Stimulated activated memory B cell treated with anti-CD40 and anti-IgM and Interleukin-4, amounts not matched to agents 10 μg/mL and 1 μg/mL and 100 μg/mL, for 72 hours (primary cell): ENCODE data around the gene CNTN4.

ENCODE experiments used
- ATAC-seq: fragments of 150-1000 bp; cut with Tn5 transposase; 2 replicates; pipeline ENCODE4 v1.10.0; 2021
- H3K27ac Mint-ChIP-seq: one replicate; pipeline ENCODE4 v1.8.0; 2022; ENCODE audit warnings: mild to moderate bottlenecking, mixed read lengths
- H3K27me3 Mint-ChIP-seq: one replicate; pipeline ENCODE4 v1.8.0; 2022; ENCODE audit warnings: mixed read lengths
- H3K36me3 Mint-ChIP-seq: one replicate; pipeline ENCODE4 v1.8.0; 2022; ENCODE audit warnings: mixed read lengths
- H3K4me1 Mint-ChIP-seq: one replicate; pipeline ENCODE4 v1.8.0; 2022; ENCODE audit warnings: mixed read lengths
- H3K4me3 Mint-ChIP-seq: one replicate; pipeline ENCODE4 v1.8.0; 2022; ENCODE audit warnings: mild to moderate bottlenecking, moderate library complexity, mixed read lengths
- H3K9me3 Mint-ChIP-seq: one replicate; pipeline ENCODE4 v1.8.0; 2022; ENCODE audit warnings: mixed read lengths

Gene CNTN4

DNA sequence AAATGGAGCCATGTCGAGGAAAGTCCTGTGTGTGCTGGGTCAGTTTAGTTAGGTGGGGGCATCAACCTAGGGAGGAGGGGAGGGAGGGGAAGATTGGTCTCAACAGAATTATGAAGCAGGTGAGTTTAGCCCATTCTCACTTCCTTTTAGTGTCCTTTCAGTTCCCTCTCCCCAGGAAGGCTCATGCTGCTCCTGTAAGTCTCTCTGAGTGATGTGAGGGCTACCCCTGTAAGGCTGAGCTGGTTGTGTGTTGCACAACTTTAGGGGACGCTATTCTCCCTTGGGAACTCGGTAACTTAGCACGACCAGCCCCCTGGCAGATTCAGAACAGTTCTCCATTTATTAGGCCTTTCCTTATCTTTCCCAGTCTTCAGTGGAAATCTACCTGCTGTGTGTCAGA is 990.4 kb downstream of the CNTN4 start:
- Mint-ChIP-seq H3K27ac (peak overlapping the region; percentile 20), H3K9me3 (no peaks in the 10 kb centered on the region), H3K27me3 (no peaks in the 10 kb centered on the region), H3K36me3 (no peaks in the 10 kb centered on the region), H3K4me1 (peaks cover 40% of the 10 kb centered on the region), H3K4me3 (no peak overlapping the region)
- peak; percentile 99 for ATAC-seq

DNA sequence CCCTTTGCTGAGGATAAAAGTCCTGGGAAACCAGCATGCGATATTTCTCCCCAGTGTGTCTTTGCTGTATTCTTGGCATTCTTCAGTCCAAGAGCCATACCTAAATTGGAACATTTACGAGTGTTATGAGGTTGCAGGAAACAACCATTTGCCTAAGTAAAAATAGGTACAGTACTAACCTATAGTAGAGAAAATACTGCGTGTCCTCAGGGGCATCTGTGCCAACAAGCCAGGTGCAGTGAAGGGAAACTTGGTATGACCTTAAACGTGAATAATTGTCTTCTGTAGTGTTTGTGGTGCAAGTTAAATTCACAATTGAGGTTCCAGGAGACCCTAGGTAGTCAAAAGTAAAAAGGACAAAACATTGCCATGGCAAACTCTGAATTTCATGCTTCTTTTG is 999.3 kb downstream of the CNTN4 start:
- ATAC-seq: peak; percentile 69
- Mint-ChIP-seq H3K9me3 (no peaks in the 10 kb centered on the region), H3K4me3 (no peak overlapping the region), H3K27ac (peak overlapping the region; percentile 22), H3K36me3 (no peaks in the 10 kb centered on the region), H3K27me3 (no peaks in the 10 kb centered on the region), H3K4me1 (peaks cover 37% of the 10 kb centered on the region)

DNA sequence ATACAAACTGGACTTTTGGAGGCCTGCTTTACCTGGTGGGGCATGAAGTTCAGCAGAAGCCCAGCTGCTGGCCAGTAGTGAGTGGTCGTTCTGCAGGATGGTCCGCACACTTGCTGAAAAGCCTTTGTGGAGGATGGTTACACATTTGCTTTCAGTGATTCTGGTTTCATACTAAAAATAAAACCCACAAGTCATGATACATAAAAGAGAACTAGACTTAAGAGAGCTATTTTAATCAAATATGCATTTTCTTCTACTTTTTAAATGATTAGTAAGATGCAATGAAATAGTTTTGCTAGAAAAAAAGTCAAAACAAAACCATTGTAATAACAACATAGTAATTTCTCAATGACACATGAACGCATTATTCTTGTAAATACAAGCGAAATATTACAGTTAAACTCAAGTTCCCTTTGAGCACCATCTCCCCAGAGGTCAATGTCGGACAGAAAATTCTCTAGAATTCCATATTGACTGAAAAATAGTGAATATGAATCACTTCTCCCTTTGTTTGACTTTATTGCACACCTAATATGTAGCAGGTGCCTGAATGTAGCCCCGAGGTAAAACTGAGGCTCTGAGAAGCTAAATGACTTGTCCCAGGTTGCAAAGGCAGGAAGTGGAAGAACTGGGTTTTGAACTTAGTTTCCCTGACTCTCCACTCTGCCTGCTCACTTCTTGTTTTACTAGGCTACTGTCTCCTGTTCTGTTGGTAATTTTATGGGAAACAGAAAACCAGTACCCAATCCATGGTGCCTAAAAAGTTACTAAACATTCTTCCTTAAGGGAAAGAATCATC is 1003.2 kb downstream of the CNTN4 start:
- Mint-ChIP-seq H3K36me3 (no peaks in the 10 kb centered on the region), H3K27ac (peak overlapping the region; percentile 14), H3K27me3 (no peaks in the 10 kb centered on the region)

DNA sequence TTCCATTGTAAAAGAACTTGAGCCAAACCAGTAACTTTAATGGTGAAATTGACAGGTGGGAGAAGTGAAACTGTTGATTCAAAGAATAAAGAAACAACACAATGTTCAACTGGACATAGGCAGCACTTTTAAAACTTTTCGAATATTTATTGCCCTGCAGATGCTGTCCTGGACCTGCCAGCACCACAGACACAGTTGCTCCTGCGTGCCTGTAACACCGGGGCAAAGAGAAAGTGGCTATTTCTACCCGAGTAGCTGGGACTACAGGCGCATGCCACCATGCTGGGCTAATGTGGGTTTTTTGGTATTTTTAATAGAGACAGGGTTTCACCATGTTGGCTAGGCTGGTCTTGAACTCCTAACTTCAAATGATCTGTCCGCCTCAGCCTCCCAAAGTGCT is 1004.1 kb downstream of the CNTN4 start:
- Mint-ChIP-seq H3K9me3 (no peaks in the 10 kb centered on the region), H3K4me3 (no peak overlapping the region), H3K4me1 (peaks cover 42% of the 10 kb centered on the region), H3K27me3 (no peaks in the 10 kb centered on the region), H3K36me3 (no peaks in the 10 kb centered on the region), H3K27ac (peak overlapping the region; percentile 14)
- no peak for ATAC-seq

More for the DNA sequence above, 1003.2 kb downstream of the CNTN4 start:
- Mint-ChIP-seq H3K4me3 (no peak overlapping the region), H3K9me3 (no peaks in the 10 kb centered on the region), H3K4me1 (peaks cover 41% of the 10 kb centered on the region)
- ATAC-seq: peak; percentile 75

DNA sequence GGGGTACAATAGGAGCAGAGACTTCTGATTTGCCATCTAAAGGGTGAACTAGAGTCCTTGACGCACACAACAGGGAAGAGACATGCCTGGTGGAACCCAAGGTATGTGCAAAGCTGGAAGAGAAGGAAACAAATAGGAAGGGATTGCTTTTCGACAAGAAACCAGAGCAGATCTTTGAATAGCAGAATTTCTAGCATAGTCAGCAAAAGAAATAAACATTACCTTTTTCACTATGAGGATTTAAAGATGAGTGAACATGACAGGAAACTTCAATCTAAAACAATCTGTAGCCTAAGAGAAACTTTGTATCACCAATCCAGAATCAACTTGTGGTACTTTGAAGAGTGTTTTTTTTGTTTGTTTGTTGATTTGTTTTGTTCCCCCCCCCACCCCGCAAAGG is 1006.6 kb downstream of the CNTN4 start:
- H3K9me3 Mint-ChIP-seq: no peaks in the 10 kb centered on the region
- H3K27ac Mint-ChIP-seq: no peak overlapping the region
- H3K36me3 Mint-ChIP-seq: no peaks in the 10 kb centered on the region
- peaks cover 55% of the 10 kb centered on the region for H3K4me1 Mint-ChIP-seq
- ATAC-seq: no peak
- H3K4me3 Mint-ChIP-seq: no peak overlapping the region
- H3K27me3 Mint-ChIP-seq: no peaks in the 10 kb centered on the region

DNA sequence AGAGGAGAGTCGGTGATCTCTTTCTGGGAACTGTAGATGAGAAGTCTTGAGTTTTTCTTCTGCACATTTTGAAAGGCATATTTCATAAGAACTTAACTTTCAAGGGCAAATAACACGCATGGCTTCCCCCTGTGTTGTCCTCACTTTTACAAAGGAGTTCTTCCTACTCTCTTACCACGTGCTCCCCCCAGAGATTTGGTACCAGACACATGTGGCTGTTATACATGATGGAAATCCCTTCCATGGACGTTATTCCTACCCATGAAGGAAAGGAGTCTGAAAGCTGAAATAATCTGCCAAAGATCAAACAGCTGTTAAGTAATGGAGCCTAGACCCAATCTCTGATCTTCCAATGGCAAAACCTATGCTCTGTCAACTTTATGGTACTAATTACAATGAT is 1007.1 kb downstream of the CNTN4 start:
- Mint-ChIP-seq H3K27ac (no peak overlapping the region), H3K4me1 (peaks cover 61% of the 10 kb centered on the region), H3K9me3 (no peaks in the 10 kb centered on the region), H3K4me3 (no peak overlapping the region), H3K36me3 (no peaks in the 10 kb centered on the region), H3K27me3 (no peaks in the 10 kb centered on the region)
- no peak for ATAC-seq

DNA sequence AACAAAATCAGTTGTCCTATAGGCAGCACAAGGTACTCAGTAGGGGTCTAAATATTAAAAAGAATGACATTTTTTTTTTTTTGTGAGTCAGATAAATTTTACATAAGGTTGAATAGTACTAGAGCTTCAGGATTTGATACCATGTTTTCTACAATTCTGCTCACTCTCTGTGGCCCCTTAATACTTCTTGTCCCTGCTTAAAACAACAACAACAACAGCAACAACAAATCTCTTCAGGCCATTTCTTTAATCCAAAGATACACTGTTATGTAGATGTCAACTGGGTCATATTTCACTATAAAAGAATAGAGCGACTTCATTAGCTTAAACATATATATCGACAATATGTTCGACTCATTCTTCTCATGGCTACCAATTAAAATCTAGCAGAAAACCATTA is 1008.5 kb downstream of the CNTN4 start:
- no peaks in the 10 kb centered on the region for H3K27me3 Mint-ChIP-seq
- H3K36me3 Mint-ChIP-seq: no peaks in the 10 kb centered on the region
- H3K4me3 Mint-ChIP-seq: no peak overlapping the region
- H3K27ac Mint-ChIP-seq: peak overlapping the region; percentile 77
- H3K9me3 Mint-ChIP-seq: no peaks in the 10 kb centered on the region
- peaks cover 51% of the 10 kb centered on the region for H3K4me1 Mint-ChIP-seq
- ATAC-seq: no peak
